GM08714 (cell line): ENCODE data around the gene DIP2C.

Source experiments
- H3K4me3 ChIP-seq: fragments of 200-500 bp; sonication (Bioruptor generic); 2 replicates; pipeline ENCODE4 v1.5.1; 2014; ENCODE audit warnings: mild to moderate bottlenecking, low read length, inconsistent platforms
- ZNF274 ChIP-seq: IDR thresholded peaks from 2 replicates; pipeline ENCODE4 v1.6.1; 2012; ENCODE audit warnings: mild to moderate bottlenecking, low read depth, low read length

The DIP2C gene

GRCh38 chr10:297567-297966, 391.9 kb downstream of the DIP2C start:
- no peak for TF ChIP-seq ZNF274
- no peak overlapping the region for H3K4me3 ChIP-seq

DNA sequence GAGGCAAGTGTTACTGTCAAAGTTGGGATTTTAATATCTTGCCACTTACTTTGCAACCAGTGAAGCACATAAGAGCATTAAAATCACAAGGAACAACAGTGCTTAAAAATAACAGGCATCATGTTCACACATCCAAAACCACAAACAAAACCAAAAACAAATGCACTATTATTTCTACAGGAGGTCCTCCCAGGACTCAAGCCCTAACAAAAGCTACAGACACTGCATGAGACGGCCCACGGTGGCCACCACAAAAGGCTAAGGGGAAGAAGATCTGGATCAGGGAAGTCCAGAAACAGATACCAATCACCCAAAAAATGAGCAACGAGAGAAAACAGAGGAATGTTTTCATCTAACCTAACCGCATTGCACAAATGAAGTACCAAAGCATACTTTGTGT, 395.8 kb downstream of the DIP2C start:
- no peak for TF ChIP-seq ZNF274
- H3K4me3 ChIP-seq = no peak overlapping the region

DNA sequence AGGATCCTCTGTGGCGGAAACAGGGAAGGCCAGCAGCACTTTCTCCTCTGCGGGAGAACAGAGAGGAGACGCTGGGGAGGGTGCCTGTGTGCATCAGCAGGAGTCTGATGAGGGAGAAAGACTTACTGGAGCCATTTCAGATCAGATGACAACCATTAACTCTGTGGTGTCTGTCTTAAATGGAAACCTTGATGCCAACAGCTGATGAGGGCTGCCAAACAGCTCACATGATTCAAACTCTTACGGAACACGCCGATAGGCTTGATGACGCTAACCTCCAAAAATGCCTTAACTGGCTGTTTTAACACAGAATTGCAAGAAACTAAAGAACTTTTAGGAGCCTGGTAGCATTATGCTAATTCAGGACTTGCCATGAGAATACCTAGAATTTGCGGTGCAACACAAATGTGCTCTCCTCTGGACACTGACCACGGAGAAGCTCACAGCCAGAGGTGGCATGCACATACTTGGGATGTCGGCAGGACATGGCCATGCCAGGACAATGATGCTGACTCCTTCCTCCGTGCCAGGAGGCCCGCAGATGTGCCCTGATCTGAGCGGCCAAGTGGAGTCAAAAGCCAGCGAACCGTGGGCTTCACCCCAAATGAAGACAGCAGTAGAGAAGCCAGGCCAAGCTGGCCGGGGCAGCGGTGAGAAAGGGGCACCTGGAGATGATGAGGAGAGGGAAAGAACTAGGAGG, 399.3 kb downstream of the DIP2C start:
- no peak for TF ChIP-seq ZNF274
- no peak overlapping the region for H3K4me3 ChIP-seq

GRCh38 chr10:289581-289980, 399.9 kb downstream of the DIP2C start:
- no peak for TF ChIP-seq ZNF274
- H3K4me3 ChIP-seq = no peak overlapping the region

- TF ChIP-seq ZNF274 = no peak
- no peak overlapping the region for H3K4me3 ChIP-seq
Measured at GRCh38 chr10:288316-289200, 400.9 kb downstream of the DIP2C start.

DNA sequence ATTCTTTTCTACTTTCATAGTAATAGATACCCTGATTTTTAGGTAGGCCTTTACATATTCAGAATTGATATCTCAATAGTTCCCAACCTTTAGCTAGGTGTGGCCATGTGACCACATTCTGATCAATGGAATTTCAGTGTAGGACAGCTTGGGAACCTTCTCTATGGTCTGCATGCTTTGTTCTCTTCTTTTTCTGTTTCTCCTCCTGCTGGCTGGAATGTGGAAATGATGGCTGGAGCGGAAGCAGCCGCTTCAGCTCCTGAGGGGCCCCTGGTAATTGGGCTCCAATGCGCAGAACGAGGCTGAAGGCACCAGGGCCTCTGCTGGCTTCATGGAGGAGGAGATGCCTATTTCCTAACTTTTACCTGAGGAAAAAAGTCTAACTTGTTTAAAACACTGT, 401.7 kb downstream of the DIP2C start:
- no peak for TF ChIP-seq ZNF274

GRCh38 chr10:287026-287709, 402.3 kb downstream of the DIP2C start:
- TF ChIP-seq ZNF274 = no peak
- H3K4me3 ChIP-seq = no peak overlapping the region

More for the DNA sequence above, 401.7 kb downstream of the DIP2C start:
- no peak overlapping the region for H3K4me3 ChIP-seq

DNA sequence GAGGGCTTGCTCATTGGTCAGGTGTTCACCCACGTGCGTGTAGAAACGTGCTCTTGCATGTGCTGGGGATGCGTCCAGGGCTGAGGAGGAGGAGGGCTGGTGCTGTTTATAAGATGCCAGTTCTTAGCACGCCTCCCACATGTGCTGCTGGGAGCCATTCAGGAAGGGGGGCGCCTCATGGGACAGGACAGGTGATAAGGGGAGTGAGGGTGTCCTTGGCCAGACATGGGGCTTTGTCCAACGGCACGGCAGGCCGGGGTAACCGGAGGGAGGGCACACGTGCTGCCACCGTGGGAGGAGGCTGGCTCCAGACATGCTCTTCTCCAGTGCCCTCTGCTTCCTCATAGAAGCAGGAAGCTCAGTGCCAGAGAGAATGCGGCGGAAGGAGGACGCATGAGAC, 404.3 kb downstream of the DIP2C start:
- no peak overlapping the region for H3K4me3 ChIP-seq
- no peak for TF ChIP-seq ZNF274

GRCh38 chr10:283916-284356, 405.5 kb downstream of the DIP2C start:
- no peak overlapping the region for H3K4me3 ChIP-seq
- TF ChIP-seq ZNF274 = no peak

- no peak for TF ChIP-seq ZNF274
- no peak overlapping the region for H3K4me3 ChIP-seq
Measured at GRCh38 chr10:283140-283479, 406.4 kb downstream of the DIP2C start.

DNA sequence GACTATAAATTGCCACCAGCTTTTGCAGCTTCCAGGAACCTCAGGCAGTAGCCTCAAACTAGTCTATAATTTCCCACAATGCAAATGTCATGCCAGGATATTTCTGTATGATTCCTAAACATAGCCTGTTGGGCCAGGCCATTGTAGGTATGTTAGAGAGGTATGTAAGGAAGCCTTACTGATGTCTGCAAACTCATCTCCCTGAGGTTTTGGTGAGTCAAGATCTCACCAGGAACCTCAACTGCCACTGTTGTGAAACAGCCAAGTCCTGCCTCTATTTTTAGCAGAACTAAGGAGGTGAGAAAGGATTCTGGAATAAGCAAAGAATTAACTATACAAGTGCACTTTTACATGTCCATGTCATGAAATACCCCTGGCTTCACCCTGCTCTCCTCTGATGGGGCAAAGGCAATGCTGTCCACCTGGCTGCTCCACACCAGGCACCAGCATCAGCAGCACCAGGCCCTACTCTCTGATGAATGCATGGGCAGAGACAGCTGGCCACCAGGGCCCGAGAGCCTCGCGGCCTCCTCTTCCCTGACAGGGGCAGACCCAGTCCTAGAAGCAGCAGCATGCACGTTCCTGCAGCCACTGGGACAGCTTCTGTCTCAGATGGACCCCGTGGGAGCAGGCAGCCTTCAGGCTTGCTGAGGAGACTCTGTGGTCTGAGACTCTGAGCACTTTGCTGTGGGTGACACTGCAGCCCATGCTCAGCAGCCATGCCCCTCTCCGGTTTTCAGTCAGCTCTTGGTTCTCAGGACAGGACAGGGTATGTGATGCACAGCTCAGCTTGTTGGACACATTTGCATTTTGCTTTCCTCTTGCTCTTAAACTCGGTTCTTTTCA, 407.0 kb downstream of the DIP2C start:
- H3K4me3 ChIP-seq = no peak overlapping the region
- no peak for TF ChIP-seq ZNF274

DNA sequence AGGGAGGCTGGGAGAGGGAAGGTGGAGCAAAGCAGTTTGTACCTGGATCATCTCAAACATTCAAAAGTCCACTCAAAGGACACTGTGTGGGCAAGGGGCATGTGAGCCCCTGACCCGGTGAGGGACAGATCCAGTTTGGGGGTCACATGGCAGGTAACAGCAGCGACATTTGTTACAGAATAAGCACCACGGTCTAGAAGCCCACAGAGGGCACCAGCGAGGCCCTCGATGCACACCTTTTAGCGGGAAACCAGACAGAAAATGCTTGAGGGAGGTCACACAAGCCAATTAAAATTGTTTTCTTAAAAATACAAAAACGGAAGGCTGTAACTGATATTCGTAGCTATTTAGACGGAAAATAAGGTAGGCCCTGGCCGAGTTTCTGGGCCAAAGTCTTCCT, 409.8 kb downstream of the DIP2C start:
- H3K4me3 ChIP-seq = no peak overlapping the region
- TF ChIP-seq ZNF274 = no peak

- no peak overlapping the region for H3K4me3 ChIP-seq
- no peak for TF ChIP-seq ZNF274
Measured at GRCh38 chr10:279232-279631, 410.2 kb downstream of the DIP2C start.

- TF ChIP-seq ZNF274 = no peak
- no peak overlapping the region for H3K4me3 ChIP-seq
Measured at GRCh38 chr10:278707-279106, 410.8 kb downstream of the DIP2C start.
